ENCODE results near the gene GTF2IRD1. TPM values are rescaled to one million over a fixed set of nuclear protein-coding genes. Genes with fewer than 3 reads are reported as not detected.
"Not testable (repeated sequence)": the region's sequence is repeated elsewhere in the genome, so short reads cannot be mapped to it uniquely, and the experiment has no call there.

Gene GTF2IRD1
- total and polyA plus RNA-seq, 5 donors from 2014 or later = 0.16 to 2.4 TPM; not detected in 3

- no peak overlapping the region for H3K27ac ChIP-seq (ENCODE audit: insufficient read depth, low read length, poor library complexity, severe bottlenecking)
- H3K27me3 Mint-ChIP-seq = no peaks in the 10 kb centered on the region
- H3K4me3 Mint-ChIP-seq = peak overlapping the region in 1 of 4 donors; percentile 15
- H3K27ac Mint-ChIP-seq = no peak overlapping the region
- H3K36me3 ChIP-seq (ENCODE audit: control insufficient read depth, insufficient read depth, low read length) = no peaks in the 10 kb centered on the region
- no peak overlapping the region for H3K4me3 ChIP-seq (ENCODE audit: low read depth, low read length)
- DNase-seq (no peak), ATAC-seq (ENCODE audit: low read depth in 2 of 2) (no peak)
- H3K9me3 Mint-ChIP-seq = peaks cover 0 to 7% (median 2%) of the 10 kb centered on the region in 7 donors
- no peaks in the 10 kb centered on the region for H3K27me3 ChIP-seq (ENCODE audit: control insufficient read depth, insufficient read depth, low read length)
- H3K9me3 ChIP-seq (ENCODE audit: control insufficient read depth in 2 of 2, low read length in 2 of 2) = peaks cover 0 to 11% of the 10 kb centered on the region in 2 experiments
- no peaks in the 10 kb centered on the region for H3K4me1 ChIP-seq (ENCODE audit: control insufficient read depth, insufficient read depth, low read length, poor library complexity, severe bottlenecking)
- no peaks in the 10 kb centered on the region for H3K4me1 Mint-ChIP-seq
- H3K36me3 Mint-ChIP-seq = no peaks in the 10 kb centered on the region
These were observed 15.4 kb upstream of the GTF2IRD1 start for GRCh38 chr7:74438327-74438726.

GRCh38 chr7:74439541-74439940 lies 14.2 kb upstream of the GTF2IRD1 start:
- no peaks in the 10 kb centered on the region for H3K36me3 ChIP-seq (ENCODE audit: control insufficient read depth, insufficient read depth, low read length)
- H3K4me3 ChIP-seq (ENCODE audit: low read depth, low read length) = no peak overlapping the region
- no peak for ATAC-seq (ENCODE audit: low read depth in 2 of 2)
- DNase-seq = no peak
- H3K27me3 Mint-ChIP-seq = no peaks in the 10 kb centered on the region
- no peak overlapping the region for H3K4me3 Mint-ChIP-seq
- peaks cover 0 to 11% of the 10 kb centered on the region in 2 experiments for H3K9me3 ChIP-seq (ENCODE audit: control insufficient read depth in 2 of 2, low read length in 2 of 2)
- H3K36me3 Mint-ChIP-seq = no peaks in the 10 kb centered on the region
- peaks cover 0 to 7% (median 4%) of the 10 kb centered on the region in 7 donors for H3K9me3 Mint-ChIP-seq
- no peaks in the 10 kb centered on the region for H3K27me3 ChIP-seq (ENCODE audit: control insufficient read depth, insufficient read depth, low read length)
- no peak overlapping the region for H3K27ac ChIP-seq (ENCODE audit: insufficient read depth, low read length, poor library complexity, severe bottlenecking)
- H3K4me1 Mint-ChIP-seq = no peaks in the 10 kb centered on the region
- H3K27ac Mint-ChIP-seq = no peak overlapping the region
- no peaks in the 10 kb centered on the region for H3K4me1 ChIP-seq (ENCODE audit: control insufficient read depth, insufficient read depth, low read length, poor library complexity, severe bottlenecking)

- not testable (repeated sequence) for H3K4me1 ChIP-seq (ENCODE audit: control insufficient read depth, insufficient read depth, low read length, poor library complexity, severe bottlenecking); H3K9me3 Mint-ChIP-seq; H3K4me3 Mint-ChIP-seq; H3K4me3 ChIP-seq (ENCODE audit: low read depth, low read length); H3K4me1 Mint-ChIP-seq; DNase-seq; H3K27me3 ChIP-seq (ENCODE audit: control insufficient read depth, insufficient read depth, low read length); H3K27me3 Mint-ChIP-seq; ATAC-seq (ENCODE audit: low read depth in 2 of 2); H3K27ac Mint-ChIP-seq; H3K36me3 ChIP-seq (ENCODE audit: control insufficient read depth, insufficient read depth, low read length); H3K36me3 Mint-ChIP-seq; H3K27ac ChIP-seq (ENCODE audit: insufficient read depth, low read length, poor library complexity, severe bottlenecking)
- H3K9me3 ChIP-seq (ENCODE audit: control insufficient read depth in 2 of 2, low read length in 2 of 2) = peaks cover 0 to 11% of the 10 kb centered on the region in 2 experiments
These were observed 13.6 kb upstream of the GTF2IRD1 start for GRCh38 chr7:74440143-74440542.

GRCh38 chr7:74441801-74442200 lies 11.9 kb upstream of the GTF2IRD1 start:
- no peaks in the 10 kb centered on the region for H3K4me1 Mint-ChIP-seq
- no peaks in the 10 kb centered on the region for H3K27me3 Mint-ChIP-seq
- H3K27ac Mint-ChIP-seq = no peak overlapping the region
- Histone ChIP-seq H3K4me3 (ENCODE audit: low read depth, low read length) (no peak overlapping the region), H3K36me3 (ENCODE audit: control insufficient read depth, insufficient read depth, low read length) (no peaks in the 10 kb centered on the region), H3K4me1 (ENCODE audit: control insufficient read depth, insufficient read depth, low read length, poor library complexity, severe bottlenecking) (no peaks in the 10 kb centered on the region), H3K27ac (ENCODE audit: insufficient read depth, low read length, poor library complexity, severe bottlenecking) (no peak overlapping the region), H3K9me3 (ENCODE audit: control insufficient read depth in 2 of 2, low read length in 2 of 2) (peaks cover 0 to 11% of the 10 kb centered on the region in 2 experiments), H3K27me3 (ENCODE audit: control insufficient read depth, insufficient read depth, low read length) (no peaks in the 10 kb centered on the region)
- no peak overlapping the region for H3K4me3 Mint-ChIP-seq
- no peak for DNase-seq
- ATAC-seq (ENCODE audit: low read depth in 2 of 2) = no peak
- H3K9me3 Mint-ChIP-seq = peaks cover 0 to 6% (median 4%) of the 10 kb centered on the region in 7 donors
- no peaks in the 10 kb centered on the region for H3K36me3 Mint-ChIP-seq

- H3K4me3 Mint-ChIP-seq = no peak overlapping the region
- H3K36me3 Mint-ChIP-seq = no peaks in the 10 kb centered on the region
- Histone ChIP-seq H3K9me3 (ENCODE audit: control insufficient read depth in 2 of 2, low read length in 2 of 2) (peaks cover 0 to 2% of the 10 kb centered on the region in 2 experiments), H3K4me3 (ENCODE audit: low read depth, low read length) (no peak overlapping the region), H3K4me1 (ENCODE audit: control insufficient read depth, insufficient read depth, low read length, poor library complexity, severe bottlenecking) (no peaks in the 10 kb centered on the region), H3K27me3 (ENCODE audit: control insufficient read depth, insufficient read depth, low read length) (no peaks in the 10 kb centered on the region), H3K27ac (ENCODE audit: insufficient read depth, low read length, poor library complexity, severe bottlenecking) (no peak overlapping the region), H3K36me3 (ENCODE audit: control insufficient read depth, insufficient read depth, low read length) (no peaks in the 10 kb centered on the region)
- no peaks in the 10 kb centered on the region for H3K4me1 Mint-ChIP-seq
- ATAC-seq (ENCODE audit: low read depth in 2 of 2) (no peak), DNase-seq (no peak)
- H3K27ac Mint-ChIP-seq = peak overlapping the region in 2 of 3 donors; percentile 14 to 28
- H3K27me3 Mint-ChIP-seq = peaks cover 4% of the 10 kb centered on the region
- H3K9me3 Mint-ChIP-seq = peaks cover 0 to 4% (median 0%) of the 10 kb centered on the region in 7 donors
These were observed 10.0 kb upstream of the GTF2IRD1 start for GRCh38 chr7:74443543-74444247.

GRCh38 chr7:74449144-74449543 lies 4.6 kb upstream of the GTF2IRD1 start:
- H3K27me3 Mint-ChIP-seq = peaks cover 12% of the 10 kb centered on the region
- DNase-seq = no peak
- H3K9me3 Mint-ChIP-seq = peaks cover 0 to 2% (median 0%) of the 10 kb centered on the region in 7 donors
- H3K27ac Mint-ChIP-seq = no peak overlapping the region
- no peak overlapping the region for H3K4me3 Mint-ChIP-seq
- Histone ChIP-seq H3K36me3 (ENCODE audit: control insufficient read depth, insufficient read depth, low read length) (no peaks in the 10 kb centered on the region), H3K4me1 (ENCODE audit: control insufficient read depth, insufficient read depth, low read length, poor library complexity, severe bottlenecking) (peaks cover 19% of the 10 kb centered on the region), H3K9me3 (ENCODE audit: control insufficient read depth in 2 of 2, low read length in 2 of 2) (no peaks in the 10 kb centered on the region), H3K27me3 (ENCODE audit: control insufficient read depth, insufficient read depth, low read length) (no peaks in the 10 kb centered on the region), H3K4me3 (ENCODE audit: low read depth, low read length) (no peak overlapping the region), H3K27ac (ENCODE audit: insufficient read depth, low read length, poor library complexity, severe bottlenecking) (no peak overlapping the region)
- no peaks in the 10 kb centered on the region for H3K36me3 Mint-ChIP-seq
- peaks cover 0 to 22% (median 13%) of the 10 kb centered on the region in 4 donors for H3K4me1 Mint-ChIP-seq
- ATAC-seq (ENCODE audit: low read depth in 2 of 2) = no peak

- Mint-ChIP-seq H3K4me1 (peaks cover 0 to 22% (median 13%) of the 10 kb centered on the region in 4 donors), H3K27ac (peak overlapping the region in 2 of 3 donors; percentile 41 to 64), H3K4me3 (peak overlapping the region in 2 of 4 donors; percentile 27 to 74), H3K36me3 (no peaks in the 10 kb centered on the region), H3K9me3 (no peaks in the 10 kb centered on the region), H3K27me3 (peaks cover 12% of the 10 kb centered on the region)
- Histone ChIP-seq H3K27me3 (ENCODE audit: control insufficient read depth, insufficient read depth, low read length) (no peaks in the 10 kb centered on the region), H3K36me3 (ENCODE audit: control insufficient read depth, insufficient read depth, low read length) (no peaks in the 10 kb centered on the region), H3K4me3 (ENCODE audit: low read depth, low read length) (no peak overlapping the region), H3K4me1 (ENCODE audit: control insufficient read depth, insufficient read depth, low read length, poor library complexity, severe bottlenecking) (peaks cover 24% of the 10 kb centered on the region), H3K9me3 (ENCODE audit: control insufficient read depth in 2 of 2, low read length in 2 of 2) (no peaks in the 10 kb centered on the region), H3K27ac (ENCODE audit: insufficient read depth, low read length, poor library complexity, severe bottlenecking) (no peak overlapping the region)
- ATAC-seq (ENCODE audit: low read depth in 2 of 2) (no peak), DNase-seq (peak; percentile 44 to 69 (median 60))
These were observed 3.8 kb upstream of the GTF2IRD1 start for GRCh38 chr7:74449809-74450397.

All from CD4-positive, CD25-positive, alpha-beta regulatory T cell (primary cell).